ENCODE data around the gene KLRF1.
A peak's percentile ranks its signal among the peaks of the same experiment; 100 is the strongest.

KLRF1 gene

GRCh38 chr12:9813821-9814798 is 13.2 kb upstream of the KLRF1 start:
- TF ChIP-seq, protein P1, sequence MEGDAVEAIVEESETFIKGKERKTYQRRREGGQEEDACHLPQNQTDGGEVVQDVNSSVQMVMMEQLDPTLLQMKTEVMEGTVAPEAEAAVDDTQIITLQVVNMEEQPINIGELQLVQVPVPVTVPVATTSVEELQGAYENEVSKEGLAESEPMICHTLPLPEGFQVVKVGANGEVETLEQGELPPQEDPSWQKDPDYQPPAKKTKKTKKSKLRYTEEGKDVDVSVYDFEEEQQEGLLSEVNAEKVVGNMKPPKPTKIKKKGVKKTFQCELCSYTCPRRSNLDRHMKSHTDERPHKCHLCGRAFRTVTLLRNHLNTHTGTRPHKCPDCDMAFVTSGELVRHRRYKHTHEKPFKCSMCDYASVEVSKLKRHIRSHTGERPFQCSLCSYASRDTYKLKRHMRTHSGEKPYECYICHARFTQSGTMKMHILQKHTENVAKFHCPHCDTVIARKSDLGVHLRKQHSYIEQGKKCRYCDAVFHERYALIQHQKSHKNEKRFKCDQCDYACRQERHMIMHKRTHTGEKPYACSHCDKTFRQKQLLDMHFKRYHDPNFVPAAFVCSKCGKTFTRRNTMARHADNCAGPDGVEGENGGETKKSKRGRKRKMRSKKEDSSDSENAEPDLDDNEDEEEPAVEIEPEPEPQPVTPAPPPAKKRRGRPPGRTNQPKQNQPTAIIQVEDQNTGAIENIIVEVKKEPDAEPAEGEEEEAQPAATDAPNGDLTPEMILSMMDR (IDR thresholded peaks at IDR 0.05; ENCODE audit: low read depth, low read length, missing control alignments), result peak; percentile 61
- no peak for DNase-seq (ENCODE audit: low read depth)
- in situ Hi-C loops (cut with HindIII; ENCODE audit: low sequenced_read_pairs), result no loop called here
- no peak overlapping the region for H3K4me3 ChIP-seq (ENCODE audit: low read depth, low read length)

DNA sequence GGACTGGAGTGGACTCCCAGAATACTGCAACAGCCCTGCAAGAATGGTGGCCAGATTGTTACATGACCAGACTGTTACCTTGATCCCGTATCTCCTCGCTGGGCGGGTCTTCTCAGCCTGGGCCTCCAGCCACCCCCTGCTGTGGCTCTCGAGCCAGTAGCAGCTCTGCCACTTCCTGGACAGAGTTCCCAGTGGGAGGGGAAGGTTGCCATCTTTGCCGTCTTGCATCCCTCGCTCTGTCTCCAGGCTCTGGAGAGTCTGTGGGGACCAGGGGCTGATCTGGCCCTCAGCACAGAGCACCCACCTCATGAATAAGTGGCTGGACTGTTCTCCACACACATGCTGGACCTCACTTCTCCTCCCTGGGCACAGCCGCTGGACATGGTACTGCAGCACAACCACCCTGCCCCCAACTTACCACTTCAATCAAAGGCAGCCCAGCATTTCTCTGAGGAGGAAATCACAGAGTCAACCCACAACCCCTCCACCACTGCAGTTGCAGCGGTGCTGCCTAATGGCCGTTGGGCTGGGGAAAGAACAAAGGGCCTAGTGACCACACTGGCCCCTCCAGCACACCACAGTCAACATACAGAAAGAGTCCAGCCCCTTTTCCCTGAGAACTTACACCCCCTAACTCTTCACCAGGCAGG is 6.9 kb upstream of the KLRF1 start:
- no peak overlapping the region for H3K4me3 ChIP-seq (ENCODE audit: low read depth, low read length)
- DNase-seq (ENCODE audit: low read depth), result no peak
- in situ Hi-C loops (cut with HindIII; ENCODE audit: low sequenced_read_pairs), result no loop called here
- TF ChIP-seq, protein P1 (IDR thresholded peaks at IDR 0.05; ENCODE audit: low read depth, low read length, missing control alignments), result no peak

GRCh38 chr12:9829483-9829882 is 2.2 kb downstream of the KLRF1 start:
- in situ Hi-C loops (cut with HindIII; ENCODE audit: low sequenced_read_pairs), result no loop called here
- no peak overlapping the region for H3K4me3 ChIP-seq (ENCODE audit: low read depth, low read length)
- TF ChIP-seq, protein P1 (IDR thresholded peaks at IDR 0.05; ENCODE audit: low read depth, low read length, missing control alignments), result no peak
- DNase-seq (ENCODE audit: low read depth), result no peak

DNA sequence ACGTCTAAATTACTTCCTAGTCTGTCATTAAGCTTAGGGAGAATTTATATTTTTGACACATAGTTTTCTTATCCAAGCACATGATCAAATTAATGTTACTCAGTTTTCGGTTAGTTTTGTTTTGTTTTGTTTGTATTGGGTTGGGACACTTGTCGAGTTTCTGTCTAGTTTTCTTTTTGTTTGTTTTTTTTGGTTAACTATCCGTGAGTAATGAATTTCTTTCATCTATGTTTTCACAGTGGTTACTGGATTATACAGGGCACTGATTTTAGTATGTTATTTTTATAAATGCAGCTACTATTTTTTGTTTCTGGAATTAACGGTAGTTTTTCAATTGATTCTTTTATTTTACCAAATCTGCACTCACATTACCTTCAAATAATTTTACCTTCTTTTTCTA is 2.7 kb downstream of the KLRF1 start:
- H3K4me3 ChIP-seq (ENCODE audit: low read depth, low read length), result no peak overlapping the region
- in situ Hi-C loops (cut with HindIII; ENCODE audit: low sequenced_read_pairs), result no loop called here
- TF ChIP-seq, protein P1 (IDR thresholded peaks at IDR 0.05; ENCODE audit: low read depth, low read length, missing control alignments), result no peak
- DNase-seq (ENCODE audit: low read depth), result no peak

DNA sequence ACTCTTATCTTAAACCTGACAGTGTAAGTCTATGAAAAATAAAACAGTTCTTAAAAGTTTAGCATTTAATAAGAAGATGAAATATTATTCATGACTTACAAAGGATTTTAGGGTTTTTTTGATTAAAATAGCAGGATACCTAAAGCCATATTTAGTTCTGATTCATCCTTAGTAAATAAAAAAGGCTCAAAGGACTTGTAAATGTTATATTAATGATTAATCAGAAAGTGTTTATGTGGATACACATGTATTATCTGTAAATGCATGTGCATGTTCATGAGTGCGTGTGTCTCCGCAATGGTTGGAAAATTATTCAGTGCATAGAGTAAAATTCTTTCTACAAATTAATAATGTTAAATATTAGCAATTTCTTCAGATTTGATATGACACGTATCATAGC is 4.4 kb downstream of the KLRF1 start:
- no peak overlapping the region for H3K4me3 ChIP-seq (ENCODE audit: low read depth, low read length)
- TF ChIP-seq, protein P1 (IDR thresholded peaks at IDR 0.05; ENCODE audit: low read depth, low read length, missing control alignments), result no peak
- in situ Hi-C loops (cut with HindIII; ENCODE audit: low sequenced_read_pairs), result no loop called here
- no peak for DNase-seq (ENCODE audit: low read depth)

- TF ChIP-seq, protein P1 (IDR thresholded peaks at IDR 0.05; ENCODE audit: low read depth, low read length, missing control alignments), result no peak
- H3K4me3 ChIP-seq (ENCODE audit: low read depth, low read length), result no peak overlapping the region
- in situ Hi-C loops (cut with HindIII; ENCODE audit: low sequenced_read_pairs), result no loop called here
- no peak for DNase-seq (ENCODE audit: low read depth)
Measured at GRCh38 chr12:9843407-9843806, 16.1 kb downstream of the KLRF1 start.
